ENCODE results near the gene CPNE4. TPM values are rescaled to one million over a fixed set of nuclear protein-coding genes. Genes with fewer than 3 reads are reported as not detected.

Gene CPNE4
- total RNA-seq, 1 donor from 2014 or later, result 0.26 TPM

DNA sequence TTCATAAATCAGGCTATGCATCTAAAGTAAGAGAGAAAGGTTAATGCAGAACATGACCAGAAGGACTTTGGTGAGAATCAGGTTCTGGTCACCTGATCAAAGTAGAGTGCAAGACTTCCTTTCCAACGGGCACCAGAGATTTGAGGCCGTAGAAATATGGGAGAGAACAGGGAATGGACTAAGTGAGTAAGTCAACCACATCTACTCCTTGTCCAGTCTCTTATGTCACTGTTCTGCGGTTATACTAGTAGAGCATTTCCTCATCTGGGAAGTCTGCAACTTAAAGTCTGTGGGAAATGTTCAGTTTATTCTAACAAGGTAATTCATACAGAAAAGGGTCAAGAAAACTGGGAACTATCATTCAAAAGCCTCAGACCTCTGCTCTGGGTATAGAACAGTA, 232.8 kb downstream of the CPNE4 start:
- DNase-seq, result no peak
- intact Hi-C loops (cut with DNase I), result no loop called here
- Histone ChIP-seq H3K9me3 (no peaks in the 10 kb centered on the region), H3K4me3 (no peak overlapping the region), H3K27me3 (no peaks in the 10 kb centered on the region), H3K4me1 (no peaks in the 10 kb centered on the region), H3K27ac (no peak overlapping the region), H3K36me3 (no peaks in the 10 kb centered on the region)
- peak; percentile 46 for ATAC-seq
- no peak for TF ChIP-seq CTCF (IDR thresholded peaks at IDR 0.05)

DNA sequence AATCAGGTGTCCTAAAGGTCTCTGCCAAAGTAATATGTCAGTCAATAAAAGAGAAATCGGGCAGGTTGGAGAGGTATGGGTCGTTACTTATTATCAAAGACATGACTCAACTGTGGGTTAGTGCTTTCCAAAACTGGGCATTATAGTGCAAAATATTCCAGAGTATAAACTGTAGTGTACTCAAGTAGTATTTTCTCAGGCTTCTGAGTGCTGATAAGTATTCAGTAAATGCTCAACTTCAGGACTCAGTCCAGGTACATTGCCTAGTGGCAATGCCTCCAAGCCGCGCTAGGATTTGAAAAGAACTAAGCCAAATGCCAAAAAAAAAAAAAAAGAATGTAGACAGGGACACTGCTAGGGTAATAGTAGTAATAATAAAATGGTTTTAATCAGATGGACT, 233.2 kb downstream of the CPNE4 start:
- TF ChIP-seq CTCF (IDR thresholded peaks at IDR 0.05), result no peak
- Histone ChIP-seq H3K4me3 (no peak overlapping the region), H3K9me3 (no peaks in the 10 kb centered on the region), H3K27me3 (no peaks in the 10 kb centered on the region), H3K4me1 (no peaks in the 10 kb centered on the region), H3K36me3 (no peaks in the 10 kb centered on the region), H3K27ac (no peak overlapping the region)
- intact Hi-C loops (cut with DNase I), result no loop called here
- DNase-seq (no peak), ATAC-seq (peak; percentile 79)

DNA sequence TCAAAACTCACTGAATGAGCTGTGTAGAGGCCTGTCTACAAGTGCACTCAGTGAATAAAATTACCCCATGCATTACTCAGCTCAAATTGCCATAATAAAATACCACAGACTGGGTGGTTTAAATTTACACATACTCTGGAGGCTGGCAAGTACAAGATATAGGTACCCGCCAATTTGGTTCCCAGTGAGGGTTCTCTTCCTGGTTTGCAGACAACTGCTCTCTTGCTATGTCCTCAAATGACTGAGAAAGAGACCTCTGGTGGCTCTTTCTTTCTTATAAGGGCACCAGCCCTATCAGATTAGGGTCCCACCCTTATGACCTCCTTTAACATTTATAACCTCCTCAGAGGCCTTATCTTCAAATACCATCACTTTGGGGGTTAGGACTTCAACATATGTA, 237.0 kb downstream of the CPNE4 start:
- Histone ChIP-seq H3K27ac (no peak overlapping the region), H3K4me3 (no peak overlapping the region), H3K9me3 (no peaks in the 10 kb centered on the region), H3K36me3 (no peaks in the 10 kb centered on the region), H3K27me3 (no peaks in the 10 kb centered on the region), H3K4me1 (peaks cover 10% of the 10 kb centered on the region)
- no peak for TF ChIP-seq CTCF (IDR thresholded peaks at IDR 0.05)
- DNase-seq, result no peak
- no peak for ATAC-seq
- intact Hi-C loops (cut with DNase I), result no loop called here

GRCh38 chr3:131796558-131797198, 238.1 kb downstream of the CPNE4 start:
- TF ChIP-seq CTCF (IDR thresholded peaks at IDR 0.05), result no peak
- no peak overlapping the region for H3K4me3 ChIP-seq
- H3K9me3 ChIP-seq, result no peaks in the 10 kb centered on the region
- H3K4me1 ChIP-seq, result peaks cover 10% of the 10 kb centered on the region
- H3K27ac ChIP-seq, result no peak overlapping the region
- H3K27me3 ChIP-seq, result no peaks in the 10 kb centered on the region
- DNase-seq (no peak), ATAC-seq (no peak)
- no peaks in the 10 kb centered on the region for H3K36me3 ChIP-seq
- intact Hi-C loops (cut with DNase I), result no loop called here

DNA sequence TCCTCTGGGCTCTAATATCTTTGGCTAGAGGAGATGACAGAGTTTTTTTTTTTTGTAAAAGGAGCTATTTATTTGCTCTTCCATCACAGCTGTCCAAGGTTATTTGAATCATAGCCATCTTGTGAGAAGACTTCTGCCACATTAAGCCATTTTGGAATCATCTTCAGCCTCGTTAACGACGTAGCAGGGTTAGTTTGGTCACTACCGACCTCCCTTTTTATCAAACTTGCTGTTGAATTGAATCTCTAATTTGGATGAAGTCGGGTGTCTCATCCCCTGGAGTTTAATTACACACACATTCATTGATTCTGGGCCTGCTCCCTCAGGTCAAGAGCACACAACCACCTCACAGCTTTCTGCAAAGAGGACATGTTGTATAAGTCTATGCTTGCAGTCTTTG, 238.7 kb downstream of the CPNE4 start:
- ATAC-seq, result no peak
- no peaks in the 10 kb centered on the region for H3K36me3 ChIP-seq
- intact Hi-C loops (cut with DNase I), result no loop called here

More for the DNA sequence above, 238.7 kb downstream of the CPNE4 start:
- DNase-seq, result no peak
- Histone ChIP-seq H3K27ac (no peak overlapping the region), H3K4me3 (no peak overlapping the region), H3K9me3 (no peaks in the 10 kb centered on the region), H3K27me3 (no peaks in the 10 kb centered on the region), H3K4me1 (peaks cover 10% of the 10 kb centered on the region)
- TF ChIP-seq CTCF (IDR thresholded peaks at IDR 0.05), result no peak
